Measurements from ENCODE around the gene OPN4. TPM values are rescaled to one million over a fixed set of nuclear protein-coding genes. Genes with fewer than 3 reads are reported as not detected.

Gene OPN4
- total and polyA plus RNA-seq, 5 experiments from 2014 or later = not detected

DNA sequence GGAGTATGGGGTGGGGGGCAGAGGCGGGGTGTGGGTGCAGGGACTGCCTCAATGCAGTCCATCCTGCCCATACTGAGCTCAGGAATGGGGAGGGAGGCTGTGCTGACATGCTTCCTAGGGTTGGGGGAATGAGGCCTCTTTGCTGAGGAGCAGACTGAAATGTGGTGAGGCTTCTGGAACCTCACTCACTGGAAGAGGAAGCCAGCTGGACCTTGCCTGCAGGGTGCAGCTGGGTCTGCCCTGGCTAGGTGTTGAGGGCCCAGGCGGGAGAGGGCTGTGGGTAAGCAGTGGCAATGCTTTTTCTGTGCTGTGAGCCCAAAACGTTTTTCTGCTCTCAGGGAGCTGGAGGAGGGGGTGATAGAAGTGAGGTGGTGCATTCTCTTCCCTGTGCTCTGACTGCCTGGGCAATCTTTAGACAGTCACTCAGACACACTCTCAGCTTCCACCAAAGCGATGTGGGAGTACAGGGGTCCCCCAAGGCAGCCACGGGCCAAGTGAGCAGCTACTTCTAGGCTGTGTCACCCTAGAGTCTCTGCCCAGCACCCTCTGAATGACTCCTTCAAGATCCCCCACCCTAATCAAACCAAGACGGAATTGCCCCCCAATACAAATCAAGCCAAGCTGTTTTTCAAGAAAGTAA lies 60.9 kb downstream of the OPN4 start:
- Mint-ChIP-seq H3K4me1 (peaks cover 6 to 16% (median 15%) of the 10 kb centered on the region in 4 donors), H3K9me3 (no peaks in the 10 kb centered on the region), H3K27me3 (peaks cover 0 to 3% (median 0%) of the 10 kb centered on the region in 5 donors), H3K4me3 (no peak overlapping the region), H3K27ac (peak overlapping the region in 2 of 10 donors; percentile 31 to 85), H3K36me3 (no peaks in the 10 kb centered on the region)
- DNase-seq (no peak), ATAC-seq (no peak)
- POLR2A ChIA-PET = interaction anchor here (0.7 kb wide), 2 partner anchors 180 to 227 kb away, joined by 3 to 5 read pairs; no protein-coding TSS in a partner anchor

DNA sequence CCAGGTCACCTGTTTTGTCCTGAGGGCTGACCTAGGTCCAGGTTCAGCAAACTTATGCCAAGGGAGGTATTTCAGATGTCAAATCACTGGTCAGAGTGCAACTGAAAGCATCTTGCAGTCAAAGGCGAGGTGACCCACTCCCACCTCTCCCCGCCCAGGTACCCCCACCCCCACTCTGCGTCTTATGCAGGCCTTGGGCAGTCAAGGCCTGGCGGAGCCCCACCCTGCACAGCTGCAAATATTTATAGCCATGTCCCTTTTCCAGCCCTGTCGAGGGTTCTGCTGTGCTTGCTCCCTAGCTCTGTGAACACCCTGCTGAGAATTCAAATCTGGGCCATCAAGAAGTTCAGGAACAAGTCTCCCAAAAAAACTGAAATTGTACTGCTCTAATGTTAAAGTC lies 61.5 kb downstream of the OPN4 start:
- no peaks in the 10 kb centered on the region for H3K9me3 Mint-ChIP-seq
- no peaks in the 10 kb centered on the region for H3K36me3 Mint-ChIP-seq
- no peak overlapping the region for H3K4me3 Mint-ChIP-seq
- ATAC-seq (no peak), DNase-seq (no peak)
- H3K27me3 Mint-ChIP-seq = peaks cover 0 to 5% (median 3%) of the 10 kb centered on the region in 5 donors
- POLR2A ChIA-PET = no interaction called here
- no peak overlapping the region for H3K27ac Mint-ChIP-seq
- H3K4me1 Mint-ChIP-seq = peaks cover 5 to 11% (median 9%) of the 10 kb centered on the region in 4 donors

Other genes with a start within 250 kb of the OPN4 start
- gene WAPL, start 132.8 kb upstream of the OPN4 start, total RNA-seq = 10 to 100 TPM; 66.5 to 67.3 TPM
- gene WAPL, start 132.8 kb upstream of the OPN4 start, polyA plus RNA-seq = 10 to 100 TPM; 37.0 to 42.1 (median 38.6) TPM
- under 1 TPM; 0.08 to 0.29 TPM for gene LDB3, start 14.0 kb downstream of the OPN4 start, total RNA-seq
- not detected for gene LDB3, start 14.0 kb downstream of the OPN4 start, polyA plus RNA-seq
- gene BMPR1A, start 102.1 kb downstream of the OPN4 start, total RNA-seq = 10 to 100 TPM; 10.4 to 11.0 TPM
- gene BMPR1A, start 102.1 kb downstream of the OPN4 start, polyA plus RNA-seq = 1 to 10 TPM; 1.1 to 5.2 (median 2.2) TPM

Data from naive thymus-derived CD8-positive, alpha-beta T cell (primary cell).